Measurements from ENCODE around the gene TMEM198.

GRCh38 chr2:219505585-219505984 is 38.2 kb upstream of the TMEM198 start:
- no peak for TF ChIP-seq CTCF (conservative IDR thresholded peaks at IDR 0.05 in 1 of 2, IDR thresholded peaks at IDR 0.05 in 1 of 2; ENCODE audit: extremely low read depth in 1 of 2, insufficient read depth in 1 of 2, low read depth in 1 of 2, low read length in 2 of 2)
- no peak for TF ChIP-seq EZH2 (IDR thresholded peaks at IDR 0.05; ENCODE audit: borderline replicate concordance, low read length)
